ENCODE measurements around the gene KAT7. TPM values are rescaled to one million over a fixed set of nuclear protein-coding genes. Genes with fewer than 3 reads are reported as not detected.

KAT7 gene
- total and polyA plus RNA-seq, 10 of the 15 experiments (the other 5 are each of a cell fraction or from before 2014, with no cell fraction given) = 6.6 to 45.8 (median 26.3) TPM

- H3K9ac ChIP-seq (ENCODE audit: control insufficient read depth, insufficient read depth, low read length) = no peak overlapping the region
- H3K36me3 ChIP-seq (ENCODE audit: control insufficient read depth in 2 of 2, insufficient read depth in 2 of 2, low read length in 1 of 2) = no peaks in the 10 kb centered on the region
- no TSS peak for BruUV-seq (replicated peaks)
- no peak for FAIRE-seq
- no peak overlapping the region for H2AFZ ChIP-seq (ENCODE audit: control insufficient read depth, low read depth, low read length)
- H3K4me3 ChIP-seq = no peak overlapping the region
- ChIA-PET CTCF (interaction anchor here (0.7 to 7.8 kb wide), 10 partner anchors 10 to 210 kb away, joined by 3 to 67 read pairs (median 6); partner anchors contain the start of genes FAM117A, NXPH3 and SLC35B1), POLR2A (interaction anchor here (0.9 to 2.0 kb wide), 2 partner anchors 10 to 29 kb away, joined by 3 to 5 read pairs; no protein-coding TSS in a partner anchor), SMC1A (ENCODE audit: uncharacterized antibody, unreplicated experiment) (interaction anchor here (0.6 to 4.7 kb wide), 7 partner anchors 11 to 145 kb away, joined by 3 to 38 read pairs (median 4); partner anchors contain the start of genes SLC35B1 and SPOP), RAD21 (ENCODE audit: unreplicated experiment) (interaction anchor here (0.9 to 2.9 kb wide), 4 partner anchors 10 to 70 kb away, joined by 4 to 11 read pairs (median 5); partner anchors contain the start of genes FAM117A and SLC35B1)
- no peaks in the 10 kb centered on the region for H3K4me1 ChIP-seq (ENCODE audit: control insufficient read depth, insufficient read depth, low read length)
- no peak overlapping the region for H3K4me2 ChIP-seq (ENCODE audit: control insufficient read depth, insufficient read depth)
- no peak overlapping the region for H3K27ac ChIP-seq (ENCODE audit: control insufficient read depth, insufficient read depth)
- H3K9me3 ChIP-seq (replicated peaks; ENCODE audit: control insufficient read depth, insufficient read depth, low read length) = no peaks in the 10 kb centered on the region
- no peak for ATAC-seq
- TF ChIP-seq CHD2 (IDR thresholded peaks at IDR 0.05; ENCODE audit: borderline replicate concordance, low read depth, low read length) (no peak), CREB1 (IDR thresholded peaks at IDR 0.05; ENCODE audit: low read depth) (no peak), USF1 (IDR thresholded peaks at IDR 0.05; ENCODE audit: borderline replicate concordance, extremely low read length, insufficient read depth, low read depth, low read length) (no peak), NFYB (IDR thresholded peaks at IDR 0.05; ENCODE audit: insufficient read depth, low read depth, low read length) (no peak)
- no peaks in the 10 kb centered on the region; a peak in 1 of 4 replicates for H3K27me3 ChIP-seq (replicated peaks in 1 of 2; ENCODE audit: control insufficient read depth in 2 of 2, insufficient read depth in 2 of 2, low read length in 1 of 2)
- intact Hi-C loops (cut with micrococcal nuclease; ENCODE audit: unreplicated experiment) (no loop called here), in situ Hi-C loops (cut with MboI) (no loop called here)
- H4K20me1 ChIP-seq (ENCODE audit: control insufficient read depth, insufficient read depth) = no peaks in the 10 kb centered on the region
- WGBS (ENCODE audit: insufficient coverage, insufficient replicate concordance, low lambda C conversion rate, missing lambda C conversion rate) = 25% methylated on average over 2 of the region's 2 CpGs
- H3K79me2 ChIP-seq (ENCODE audit: control insufficient read depth, insufficient read depth, low read length) = no peaks in the 10 kb centered on the region
- DNase-seq (ENCODE audit: low read depth, low spot score) = no peak
These were observed 10.9 kb upstream of the KAT7 start for GRCh38 chr17:49777563-49777962.

Data from GM12878 (cell line).